K562 (cell line): Measurements from ENCODE around the gene SHISA7. TPM values are rescaled to one million over a fixed set of nuclear protein-coding genes. Genes with fewer than 3 reads are reported as not detected.

Experiments used
- ATAC-seq: fragments of 200-7000 bp; cut with Tn5 transposase; 3 replicates; pipeline ENCODE4 v1.9.1; 2020; ENCODE audit warnings: moderate library complexity
- BruUV-seq: library from RNA; stranded (reverse); fragments of 400-500 nt; replicated peaks from 2 replicates; lab custom pipeline; 2021; lab: Mats Ljungman, UMichigan
- CTCF ChIA-PET: fragments of 300-600 bp; formaldehyde crosslinking; extraction: SDS; loops from one replicate; lab custom pipeline; 2021; ENCODE audit warnings: low intra/inter-chr PET ratio; lab: Yijun Ruan, JAX
- POLR2A ChIA-PET: fragments of 300-600, 350-650 bp; sonication (Branson Sonifier 250); formaldehyde crosslinking; extraction: SDS; loops from one replicate; lab custom pipeline; 2021; ENCODE audit warnings: antibody characterized with exemption, inconsistent platforms; lab: Yijun Ruan, JAX
- DNase-seq, 4 experiments: peaks; one replicate each; pipeline versions ENCODE4 v3.0.0 to v3.0.0-alpha.2; 2011 to 2018; ENCODE audit warnings: low spot score in 3 of 4, mixed read lengths in 3 of 4; ENCODE audit errors: extremely low read depth in 1 of 4
- FAIRE-seq: peaks from 2 replicates; lab custom pipeline; 2011; peaks lifted over from hg19 to GRCh38; lab: Jason Lieb, UNC
- H2AFZ ChIP-seq: 2 replicates; pipeline ENCODE4 v1.6.0; 2011; ENCODE audit warnings: low read depth, low read length, control low read depth, inconsistent platforms
- H3K27ac ChIP-seq: fragments of 200-600 bp; 3 replicates; pipeline ENCODE4 v1.8.0; 2011; ENCODE audit warnings: low read depth, mild to moderate bottlenecking, control low read depth, inconsistent platforms, low read length, moderate library complexity, mixed read lengths; ENCODE audit errors: extremely low read depth
- H3K27me3 ChIP-seq, 2 experiments: fragments of 300-600 bp in 1 of 2; 2 replicates in 1 of 2; 3 replicates in 1 of 2; pipeline versions ENCODE4 v1.6.0 to v1.8.0; 2011; ENCODE audit warnings: inconsistent platforms in 2 of 2, low read length in 2 of 2, mild to moderate bottlenecking in 1 of 2, mixed read lengths in 1 of 2, moderate library complexity in 1 of 2; ENCODE audit not compliant: control insufficient read depth in 2 of 2, insufficient read depth in 2 of 2
- H3K36me3 ChIP-seq: fragments of 300-600 bp; 3 replicates; pipeline ENCODE4 v1.8.0; 2011; ENCODE audit warnings: mild to moderate bottlenecking, low read length, inconsistent platforms; ENCODE audit not compliant: control insufficient read depth, insufficient read depth
- H3K4me1 ChIP-seq, 2 experiments: fragments of 200-600 bp in 1 of 2; replicated peaks in 1 of 2; 2 replicates in 1 of 2; 3 replicates in 1 of 2; pipeline versions ENCODE4 v1.5.1 to v1.8.0; 2011; ENCODE audit warnings: inconsistent platforms in 2 of 2, low read length in 2 of 2, mild to moderate bottlenecking in 1 of 2, mixed read lengths in 1 of 2, moderate library complexity in 1 of 2; ENCODE audit not compliant: control insufficient read depth in 2 of 2, insufficient read depth in 2 of 2
- H3K4me2 ChIP-seq: 2 replicates; pipeline ENCODE4 v1.6.1; 2011; ENCODE audit warnings: low read length, control low read depth, inconsistent platforms, mixed read lengths; ENCODE audit not compliant: insufficient read depth
- H3K4me3 ChIP-seq: fragments of 200-600 bp; sonication (generic), shearing (Covaris generic); 2 replicates; pipeline ENCODE4 v1.5.1; 2016; ENCODE audit warnings: control low read depth, inconsistent platforms
- H3K79me2 ChIP-seq: fragments of 200-600 bp; 3 replicates; pipeline ENCODE4 v1.8.0; 2011; ENCODE audit warnings: low read length, inconsistent platforms; ENCODE audit not compliant: control insufficient read depth, insufficient read depth
- H3K9ac ChIP-seq, 2 experiments: 2 replicates each; pipeline versions ENCODE4 v1.6.0 to v1.6.1; 2011; ENCODE audit warnings: low read depth in 2 of 2, low read length in 2 of 2, control low read depth in 1 of 2, inconsistent platforms in 1 of 2, mild to moderate bottlenecking in 1 of 2, mixed read lengths in 1 of 2; ENCODE audit not compliant: insufficient read depth in 1 of 2
- H3K9me1 ChIP-seq: one replicate; pipeline ENCODE4 v1.6.0; 2011; ENCODE audit warnings: inconsistent platforms, mild to moderate bottlenecking, low read length, moderate library complexity; ENCODE audit not compliant: control insufficient read depth, insufficient read depth
- H3K9me3 ChIP-seq: replicated peaks from 2 replicates; pipeline ENCODE4 v1.5.1; 2011; ENCODE audit warnings: low read depth, low read length, inconsistent platforms; ENCODE audit not compliant: control insufficient read depth, insufficient read depth
- H4K20me1 ChIP-seq: replicated peaks from 2 replicates; pipeline ENCODE4 v1.6.1; 2011; ENCODE audit warnings: low read length, inconsistent platforms, mixed read lengths; ENCODE audit not compliant: control insufficient read depth, insufficient read depth
- CEBPB ChIP-seq: fragments of 450-650 bp; IDR thresholded peaks from 2 replicates; pipeline ENCODE4 v1.6.1; 2016; ENCODE audit warnings: missing genetic modification characterization, missing compliant biosample characterization
- LARP7 ChIP-seq: fragments of 450-650 bp; IDR thresholded peaks from 2 replicates; pipeline ENCODE4 v1.6.1; 2016
- MCM3 ChIP-seq: fragments of 450-650 bp; IDR thresholded peaks from 2 replicates; pipeline ENCODE4 v1.6.1; 2016
- ZFPM2 ChIP-seq: fragments of 250-450 bp; sonication (Bioruptor Pico); IDR thresholded peaks from 2 replicates; pipeline ENCODE4 v1.5.1; 2022; ENCODE audit warnings: mild to moderate bottlenecking
- ZNF121 ChIP-seq: sonication (generic); formaldehyde crosslinking; conservative IDR thresholded peaks from 2 replicates; pipeline ENCODE4 v1.8.0; 2022; ENCODE audit warnings: missing genetic modification reagents
- ZNF277 ChIP-seq: fragments of 250-450 bp; sonication (Bioruptor Pico); IDR thresholded peaks from 2 replicates; pipeline ENCODE4 v1.8.0; 2022; ENCODE audit warnings: inconsistent platforms, mild to moderate bottlenecking, moderate library complexity, borderline replicate concordance
- WGBS: fragments of 100-300 bp; shearing (Covaris generic); methylation state at CpG from one replicate; pipeline ENCODE4 v1.1.6; 2016; ENCODE audit warnings: low coverage, mixed read lengths; ENCODE audit not compliant: insufficient coverage; ENCODE audit errors: missing lambda C conversion rate; 5-methylcytosine and 5-hydroxymethylcytosine counted together
- in situ Hi-C: fragments of 300-500 bp; cut with MboI; formaldehyde crosslinking; loops from 4 replicates; pipeline ENCODE4 v1.15.0; 2018; ENCODE audit warnings: inconsistent platforms, mixed read lengths
- intact Hi-C: fragments of 100-400 bp; cut with micrococcal nuclease; formaldehyde crosslinking; loops from 2 replicates; pipeline ENCODE4 v1.14.2; 2022
- polyA plus RNA-seq, 8 experiments: library from polyadenylated mRNA; depleted of rRNA in 4 of 8; stranded (reverse) in 5 of 8; unstranded in 3 of 8; fragments of >200 nt; fragmentation: Nextera tagmentation in 2 of 8; fragmentation: Illumina TruSeq in 1 of 8; extraction: Ambion mirVana in 2 of 8; extraction: Trizol in 1 of 8; gene quantifications; 2 replicates each; pipeline versions ENCODE4 v1.2.1 to v1.2.3, GENCODE V29; 2011 to 2014; ENCODE audit warnings: inconsistent platforms in 1 of 8, missing spikeins in 1 of 8
- total RNA-seq, 7 experiments: library from RNA; depleted of rRNA in 6 of 7; stranded (reverse); fragments of >200 nt in 6 of 7; fragmentation: Illumina TruSeq in 2 of 7; extraction: Trizol in 2 of 7; gene quantifications; 2 replicates each; pipeline versions ENCODE4 v1.2.1 to v1.2.3, GENCODE V29; 2011 to 2021; ENCODE audit warnings: low replicate concordance in 1 of 7
- TF ChIP-seq, protein P1 (sequence below): fragments of 450-650 bp; IDR thresholded peaks from 2 replicates; pipeline ENCODE4 v1.6.1; 2016; ENCODE audit warnings: mild to moderate bottlenecking

The SHISA7 gene
- total and polyA plus RNA-seq, 9 of the 15 experiments (the other 6 are each of a cell fraction or from before 2014, with no cell fraction given), result 0.01 to 0.40 (median 0.07) TPM

GRCh38 chr19:55492362-55492944 is 49.4 kb upstream of the SHISA7 start:
- Histone ChIP-seq H3K4me3 (no peak overlapping the region), H3K4me1 (peaks cover 18 to 62% of the 10 kb centered on the region in 2 experiments), H2AFZ (no peak overlapping the region), H3K9me3 (no peaks in the 10 kb centered on the region), H3K27ac (no peak overlapping the region), H3K79me2 (no peaks in the 10 kb centered on the region), H3K9ac (peak overlapping the region in 1 of 2 experiments; percentile 64; a peak in 1 of 4 replicates), H4K20me1 (no peaks in the 10 kb centered on the region), H3K9me1 (no peaks in the 10 kb centered on the region), H3K4me2 (no peak overlapping the region), H3K36me3 (no peaks in the 10 kb centered on the region), H3K27me3 (peaks cover 0 to 4% of the 10 kb centered on the region in 2 experiments; a peak in 1 of 5 replicates)
- FAIRE-seq, result no peak
- BruUV-seq, result no TSS peak
- WGBS, result 30% methylated on average over 11 of the region's 12 CpGs
- no peak for ATAC-seq
- DNase-seq, result no peak
- intact Hi-C loops, result no loop called here
- ChIA-PET POLR2A (interaction anchor here (0.9 to 2.8 kb wide), 3 partner anchors 8 to 25 kb away, joined by 4 to 12 read pairs (median 5); partner anchors contain the start of gene NAT14), CTCF (no interaction called here)
- in situ Hi-C loops, result no loop called here
- no peak for TF ChIP-seq MCM3
- TF ChIP-seq LARP7, result no peak
- TF ChIP-seq CEBPB (tag), result no peak
- no peak for TF ChIP-seq ZFPM2 (CRISPR knock-in tag)
- peak; percentile 53; the same call in 1 of the 2 replicates for TF ChIP-seq ZNF121
- TF ChIP-seq ZNF277, result no peak
- TF ChIP-seq, protein P1, sequence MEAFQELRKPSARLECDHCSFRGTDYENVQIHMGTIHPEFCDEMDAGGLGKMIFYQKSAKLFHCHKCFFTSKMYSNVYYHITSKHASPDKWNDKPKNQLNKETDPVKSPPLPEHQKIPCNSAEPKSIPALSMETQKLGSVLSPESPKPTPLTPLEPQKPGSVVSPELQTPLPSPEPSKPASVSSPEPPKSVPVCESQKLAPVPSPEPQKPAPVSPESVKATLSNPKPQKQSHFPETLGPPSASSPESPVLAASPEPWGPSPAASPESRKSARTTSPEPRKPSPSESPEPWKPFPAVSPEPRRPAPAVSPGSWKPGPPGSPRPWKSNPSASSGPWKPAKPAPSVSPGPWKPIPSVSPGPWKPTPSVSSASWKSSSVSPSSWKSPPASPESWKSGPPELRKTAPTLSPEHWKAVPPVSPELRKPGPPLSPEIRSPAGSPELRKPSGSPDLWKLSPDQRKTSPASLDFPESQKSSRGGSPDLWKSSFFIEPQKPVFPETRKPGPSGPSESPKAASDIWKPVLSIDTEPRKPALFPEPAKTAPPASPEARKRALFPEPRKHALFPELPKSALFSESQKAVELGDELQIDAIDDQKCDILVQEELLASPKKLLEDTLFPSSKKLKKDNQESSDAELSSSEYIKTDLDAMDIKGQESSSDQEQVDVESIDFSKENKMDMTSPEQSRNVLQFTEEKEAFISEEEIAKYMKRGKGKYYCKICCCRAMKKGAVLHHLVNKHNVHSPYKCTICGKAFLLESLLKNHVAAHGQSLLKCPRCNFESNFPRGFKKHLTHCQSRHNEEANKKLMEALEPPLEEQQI, result no peak
